Thoracic aorta (tissue), 2 donors: ENCODE data around the gene IER2. TPM values are rescaled to one million over a fixed set of nuclear protein-coding genes. Genes with fewer than 3 reads are reported as not detected.
"Not testable (repeated sequence)": the region's sequence is repeated elsewhere in the genome, so short reads cannot be mapped to it uniquely, and the experiment has no call there.

Experiments used
- ATAC-seq: fragments of 150-250 bp; one replicate; pipeline ENCODE4 v1.8.0; 2017; ENCODE audit warnings: low read depth; ENCODE audit not compliant: insufficient number of reproducible peaks, low FRiP score
- DNase-seq: peaks from one replicate; pipeline ENCODE4 v3.0.0-alpha.2; 2020; ENCODE audit warnings: low spot score
- H3K27ac ChIP-seq, 2 donors: fragments of 200-600 bp; sonication (generic); 1 replicate in 1 of 2; 2 replicates in 1 of 2; pipeline ENCODE4 v1.5.1; 2016; ENCODE audit warnings: mild to moderate bottlenecking in 2 of 2, moderate library complexity in 2 of 2
- H3K27me3 ChIP-seq: fragments of 200-600 bp; sonication (generic); replicated peaks from 2 replicates; pipeline ENCODE4 v1.6.0; 2016; ENCODE audit warnings: mild to moderate bottlenecking; ENCODE audit not compliant: insufficient read depth
- H3K36me3 ChIP-seq: fragments of 200-600 bp; sonication (generic); one replicate; pipeline ENCODE4 v1.5.1; 2016
- H3K4me1 ChIP-seq, 2 donors: fragments of 200-600 bp; sonication (generic); 1 replicate in 1 of 2; 2 replicates in 1 of 2; pipeline versions ENCODE4 v1.5.1 to v1.6.0; 2016; ENCODE audit warnings: low read depth in 2 of 2, mild to moderate bottlenecking in 1 of 2; ENCODE audit not compliant: control insufficient read depth in 1 of 2
- H3K4me3 ChIP-seq: fragments of 200-600 bp; sonication (generic); 2 replicates; pipeline ENCODE4 v1.5.1; 2016; ENCODE audit warnings: mild to moderate bottlenecking
- H3K9me3 ChIP-seq: fragments of 200-600 bp; sonication (generic); 2 replicates; pipeline ENCODE4 v1.5.1; 2016
- total RNA-seq, 2 donors: library from RNA; depleted of rRNA; stranded (reverse); fragments of >200 nt; gene quantifications; one replicate each; pipeline versions ENCODE4 v1.1.0 to v1.2.3, GENCODE V29; 2016
- TF ChIP-seq, protein P1 (sequence below): fragments of 200-600 bp; sonication (generic); IDR thresholded peaks from one replicate; pipeline ENCODE4 v1.5.1; 2019; ENCODE audit warnings: antibody characterized with exemption

IER2 gene
- total RNA-seq, 2 donors from 2014 or later = 125 to 440 TPM

- Histone ChIP-seq H3K36me3 (no peaks in the 10 kb centered on the region), H3K27me3 (no peaks in the 10 kb centered on the region), H3K4me1 (peaks cover 8 to 9% of the 10 kb centered on the region in 2 donors), H3K4me3 (peak overlapping the region; percentile 29), H3K27ac (no peak overlapping the region), H3K9me3 (no peaks in the 10 kb centered on the region)
- ATAC-seq (peak; percentile 28), DNase-seq (no peak)
- TF ChIP-seq, protein P1, sequence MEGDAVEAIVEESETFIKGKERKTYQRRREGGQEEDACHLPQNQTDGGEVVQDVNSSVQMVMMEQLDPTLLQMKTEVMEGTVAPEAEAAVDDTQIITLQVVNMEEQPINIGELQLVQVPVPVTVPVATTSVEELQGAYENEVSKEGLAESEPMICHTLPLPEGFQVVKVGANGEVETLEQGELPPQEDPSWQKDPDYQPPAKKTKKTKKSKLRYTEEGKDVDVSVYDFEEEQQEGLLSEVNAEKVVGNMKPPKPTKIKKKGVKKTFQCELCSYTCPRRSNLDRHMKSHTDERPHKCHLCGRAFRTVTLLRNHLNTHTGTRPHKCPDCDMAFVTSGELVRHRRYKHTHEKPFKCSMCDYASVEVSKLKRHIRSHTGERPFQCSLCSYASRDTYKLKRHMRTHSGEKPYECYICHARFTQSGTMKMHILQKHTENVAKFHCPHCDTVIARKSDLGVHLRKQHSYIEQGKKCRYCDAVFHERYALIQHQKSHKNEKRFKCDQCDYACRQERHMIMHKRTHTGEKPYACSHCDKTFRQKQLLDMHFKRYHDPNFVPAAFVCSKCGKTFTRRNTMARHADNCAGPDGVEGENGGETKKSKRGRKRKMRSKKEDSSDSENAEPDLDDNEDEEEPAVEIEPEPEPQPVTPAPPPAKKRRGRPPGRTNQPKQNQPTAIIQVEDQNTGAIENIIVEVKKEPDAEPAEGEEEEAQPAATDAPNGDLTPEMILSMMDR = no peak
These were observed 31.7 kb downstream of the IER2 start for GRCh38 chr19:13181747-13182388.

GRCh38 chr19:13184926-13185325 is 34.7 kb downstream of the IER2 start:
- DNase-seq, H3K27ac ChIP-seq, H3K4me1 ChIP-seq, H3K27me3 ChIP-seq, H3K9me3 ChIP-seq, ATAC-seq, H3K4me3 ChIP-seq, H3K36me3 ChIP-seq: not testable (repeated sequence)

DNA sequence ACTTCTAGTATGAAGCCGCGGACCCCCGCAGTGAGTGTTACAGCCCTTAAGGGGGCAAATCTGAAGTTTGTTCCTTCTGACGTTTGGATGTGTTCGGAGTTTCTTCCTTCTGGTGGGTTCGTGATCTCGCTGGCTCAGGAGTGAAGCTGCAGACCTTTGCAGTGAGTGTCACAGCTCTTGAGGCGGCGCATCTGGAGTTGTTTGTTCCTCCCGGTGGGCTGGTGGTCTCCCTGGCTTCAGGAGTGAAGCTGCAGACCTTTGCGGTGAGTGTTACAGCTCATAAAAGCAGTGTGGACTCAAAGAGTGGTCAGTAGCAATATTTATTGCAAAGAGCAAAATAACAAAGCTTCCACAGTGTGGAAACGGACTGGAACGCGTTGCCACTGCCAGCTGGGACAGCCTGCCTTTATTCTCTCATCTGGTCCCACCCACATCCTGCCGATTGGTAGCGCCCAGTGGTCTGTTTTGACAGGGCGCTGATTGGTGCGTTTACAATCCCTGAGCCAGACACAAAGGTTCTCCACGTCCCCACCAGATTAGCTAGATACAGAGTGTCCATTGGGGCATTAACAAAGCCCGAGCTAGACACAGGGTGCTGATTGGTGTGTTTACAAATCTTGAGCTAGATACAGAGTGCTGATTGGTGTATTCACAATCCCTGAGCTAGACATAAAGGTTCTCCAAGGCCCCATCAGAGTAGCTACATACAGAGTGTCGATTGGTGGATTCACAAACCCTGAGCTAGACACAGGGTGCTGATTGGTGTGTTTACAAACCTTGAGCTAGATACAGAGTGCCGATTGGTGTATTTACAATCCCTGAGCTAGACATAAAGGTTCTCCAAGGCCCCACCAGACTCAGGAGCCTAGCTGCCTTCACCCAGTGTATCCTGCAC is 35.8 kb downstream of the IER2 start:
- not testable (repeated sequence) for H3K36me3 ChIP-seq, DNase-seq, H3K9me3 ChIP-seq, ATAC-seq, H3K4me1 ChIP-seq, H3K27me3 ChIP-seq, H3K4me3 ChIP-seq, H3K27ac ChIP-seq

DNA sequence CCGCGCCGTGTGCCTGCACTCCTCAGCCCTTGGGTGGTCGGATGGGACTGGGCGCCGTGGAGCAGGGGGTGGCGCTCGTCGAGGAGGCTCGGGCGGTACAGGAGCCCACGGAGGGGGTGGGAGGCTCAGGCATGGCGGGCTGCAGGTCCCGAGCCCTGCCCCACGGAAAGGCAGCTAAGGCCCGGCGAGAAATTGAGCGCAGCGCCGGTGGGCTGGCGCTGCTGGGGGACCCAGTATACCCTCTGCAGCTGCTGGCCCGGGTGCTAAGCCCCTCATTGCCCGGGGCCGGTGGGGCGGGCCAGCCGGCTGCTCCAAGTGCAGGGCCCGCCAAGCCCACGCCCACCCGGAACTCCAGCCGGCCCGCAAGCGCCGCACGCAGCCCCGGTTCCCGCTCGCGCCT is 36.5 kb downstream of the IER2 start:
- not testable (repeated sequence) for H3K4me1 ChIP-seq, DNase-seq, H3K4me3 ChIP-seq, H3K36me3 ChIP-seq, H3K27me3 ChIP-seq, ATAC-seq, H3K9me3 ChIP-seq, H3K27ac ChIP-seq

DNA sequence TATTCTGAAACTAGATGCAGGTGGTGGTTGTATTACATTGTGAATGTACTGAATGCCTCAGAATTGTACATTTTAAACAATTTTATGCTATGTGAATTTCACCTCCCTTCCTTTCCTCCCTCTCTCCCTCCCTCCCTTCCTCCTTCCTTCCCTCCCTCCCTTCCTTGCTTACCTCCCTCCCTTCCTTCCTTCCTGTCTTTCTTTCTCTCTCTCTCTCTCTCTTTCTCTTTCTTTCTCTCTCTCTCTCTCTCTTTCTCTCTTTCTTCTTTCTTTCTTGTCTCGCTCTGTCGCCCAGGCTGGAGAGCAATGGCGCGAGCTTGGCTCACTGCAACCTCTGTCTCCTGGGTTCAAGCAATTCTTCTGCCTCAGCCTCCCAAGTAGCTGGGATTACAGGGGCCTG is 37.2 kb downstream of the IER2 start:
- no peaks in the 10 kb centered on the region for H3K4me1 ChIP-seq
- H3K27ac ChIP-seq = no peak overlapping the region
- no peak overlapping the region for H3K4me3 ChIP-seq
- TF ChIP-seq, protein P1 = no peak
- no peaks in the 10 kb centered on the region for H3K9me3 ChIP-seq
- DNase-seq (no peak), ATAC-seq (no peak)
- H3K27me3 ChIP-seq = no peaks in the 10 kb centered on the region
- no peaks in the 10 kb centered on the region for H3K36me3 ChIP-seq

- H3K4me1 ChIP-seq = no peaks in the 10 kb centered on the region
- no peak overlapping the region for H3K27ac ChIP-seq
- no peak for ATAC-seq
- no peaks in the 10 kb centered on the region for H3K36me3 ChIP-seq
- TF ChIP-seq, protein P1 = no peak
- no peaks in the 10 kb centered on the region for H3K9me3 ChIP-seq
- no peak overlapping the region for H3K4me3 ChIP-seq
- no peaks in the 10 kb centered on the region for H3K27me3 ChIP-seq
- no peak for DNase-seq
These were observed 39.4 kb downstream of the IER2 start for GRCh38 chr19:13189600-13189999.
